HG02840 (cell line): ENCODE measurements around the gene TEX36.
"Not testable (repeated sequence)": the region's sequence is repeated elsewhere in the genome, so short reads cannot be mapped to it uniquely, and the experiment has no call there.

Experiments used
- ATAC-seq: cut with Tn5 transposase; IDR thresholded peaks from one replicate; pipeline ENCODE4 v1.9.1; 2021; ENCODE audit warnings: mild to moderate bottlenecking, moderate library complexity, moderate number of reproducible peaks; ENCODE audit not compliant: unreplicated experiment, low FRiP score

TEX36 gene

DNA sequence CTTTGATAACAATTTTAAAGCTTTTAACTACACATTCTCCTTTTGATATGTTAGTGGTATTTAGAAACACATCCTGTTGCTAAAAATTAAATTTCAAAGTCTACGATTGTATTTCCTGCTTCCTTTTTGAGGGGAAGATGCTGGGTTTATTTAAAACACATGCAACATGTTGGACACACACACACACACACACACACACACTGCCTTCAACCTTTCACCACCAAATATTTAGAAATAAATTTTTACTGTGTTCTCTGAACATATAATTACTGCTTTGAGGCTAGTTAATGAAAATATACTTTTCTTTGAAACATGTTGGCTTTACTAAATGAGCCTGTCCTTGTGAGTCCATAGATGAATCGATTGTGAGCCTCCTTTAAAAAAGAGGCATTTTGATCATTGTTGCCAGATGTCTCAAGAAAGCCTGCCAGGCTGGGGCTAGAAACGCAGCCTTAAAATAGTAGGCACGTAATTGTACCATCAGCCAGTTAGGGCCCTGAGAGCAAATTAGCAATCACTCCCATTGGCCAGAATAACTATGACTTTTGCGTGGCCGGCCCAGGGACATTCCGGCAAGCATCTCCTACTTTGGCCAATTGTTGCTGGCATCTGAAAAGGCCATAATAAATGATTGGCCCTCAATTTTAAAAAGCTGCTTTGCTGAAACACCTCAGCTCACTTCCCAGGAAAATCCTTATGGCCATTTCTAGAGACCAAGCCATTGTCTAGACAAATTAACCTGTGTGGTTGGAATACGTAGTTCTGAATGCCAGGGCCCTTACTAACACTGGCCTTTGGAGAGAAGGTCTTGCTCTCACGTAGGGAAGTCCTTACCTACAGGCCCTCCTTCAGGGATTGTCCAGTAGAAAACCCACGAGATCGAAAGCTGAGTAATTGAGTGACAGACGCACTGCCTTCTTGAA lies 9.9 kb upstream of the TEX36 start:
- ATAC-seq = no peak

- ATAC-seq = no peak
These were observed 9.2 kb upstream of the TEX36 start for GRCh38 chr10:125692196-125692595.

DNA sequence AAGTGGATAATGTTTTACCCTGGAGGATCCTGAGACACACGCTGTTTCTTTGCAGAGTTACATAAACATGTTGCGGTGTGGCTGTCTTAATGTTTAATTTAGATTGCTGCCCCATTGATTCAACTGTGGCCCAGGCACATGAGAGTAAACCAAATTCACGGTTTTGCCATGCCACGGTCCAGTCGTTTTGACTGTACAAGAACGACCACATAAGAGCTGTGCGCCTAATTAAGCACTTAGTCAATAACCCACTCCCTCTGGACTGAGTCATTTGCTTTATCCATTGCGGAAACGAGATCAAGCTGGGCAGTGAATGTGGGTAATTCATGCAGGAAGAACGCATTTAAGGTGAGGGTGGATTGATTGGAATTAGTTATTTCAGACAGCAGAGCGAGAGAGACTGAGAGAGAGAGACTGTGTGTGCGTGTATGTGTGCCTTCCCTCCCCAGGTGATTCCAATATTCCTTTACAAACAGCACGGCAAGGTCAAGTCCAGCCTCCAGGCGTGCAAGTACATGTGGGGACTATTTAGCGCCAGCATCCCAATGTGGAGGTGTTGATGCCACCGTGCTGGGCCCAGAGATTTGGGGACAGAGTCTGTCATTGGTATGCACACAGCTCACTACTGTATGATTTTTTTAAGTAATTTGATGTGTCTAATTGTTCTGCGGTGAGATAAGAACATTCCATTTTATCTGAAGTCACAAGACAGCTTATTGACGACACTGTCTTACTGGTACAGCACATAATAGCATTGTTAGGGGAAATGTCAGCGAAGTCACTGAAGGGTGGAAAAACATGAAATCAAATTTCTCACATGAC lies 8.4 kb upstream of the TEX36 start:
- ATAC-seq = no peak

- no peak for ATAC-seq
These were observed 7.1 kb upstream of the TEX36 start for GRCh38 chr10:125689955-125690569.

- no peak for ATAC-seq
These were observed 4.7 kb upstream of the TEX36 start for GRCh38 chr10:125687507-125688185.

DNA sequence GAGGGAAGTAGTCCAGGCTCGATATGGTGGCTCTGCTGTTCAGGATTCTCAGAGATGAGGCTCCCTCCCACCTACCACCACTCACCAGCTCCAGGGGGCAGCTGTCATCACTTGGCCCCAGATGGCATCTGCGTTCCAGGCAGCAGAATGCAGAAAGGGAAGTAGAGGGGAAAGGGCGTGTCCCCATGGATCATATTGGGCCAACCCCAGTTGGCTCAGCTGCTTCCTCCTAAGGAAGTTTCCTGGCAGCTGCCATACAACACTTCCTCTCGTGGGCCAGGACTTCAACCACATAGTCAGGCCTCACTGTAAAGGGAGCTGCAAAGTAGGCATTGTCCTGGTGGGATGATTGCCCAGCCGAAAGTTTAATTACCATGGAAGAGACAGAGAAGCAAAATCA lies 1.6 kb upstream of the TEX36 start:
- no peak for ATAC-seq

- ATAC-seq = no peak
These were observed 858 bp upstream of the TEX36 start for GRCh38 chr10:125683821-125684220.

DNA sequence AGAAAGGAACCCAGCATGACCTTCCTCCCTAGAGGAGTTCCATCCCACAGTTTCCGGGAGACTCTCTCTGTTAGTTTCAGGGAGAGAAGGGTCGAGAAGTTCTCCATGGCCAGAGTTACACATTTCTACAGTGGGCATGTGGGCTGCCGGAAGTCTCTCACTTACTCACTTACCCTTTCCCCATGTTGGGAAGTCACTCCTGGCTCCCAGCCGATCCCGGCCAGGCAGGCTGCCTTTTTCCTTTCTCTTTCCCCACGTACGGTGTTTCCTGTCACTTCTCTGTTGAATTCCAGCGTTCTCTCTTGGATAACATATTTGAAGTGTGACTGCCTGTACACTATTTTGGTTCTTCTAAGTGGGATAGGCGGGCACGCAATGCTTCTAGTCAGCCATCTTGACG lies 3.5 kb downstream of the TEX36 start:
- no peak for ATAC-seq

DNA sequence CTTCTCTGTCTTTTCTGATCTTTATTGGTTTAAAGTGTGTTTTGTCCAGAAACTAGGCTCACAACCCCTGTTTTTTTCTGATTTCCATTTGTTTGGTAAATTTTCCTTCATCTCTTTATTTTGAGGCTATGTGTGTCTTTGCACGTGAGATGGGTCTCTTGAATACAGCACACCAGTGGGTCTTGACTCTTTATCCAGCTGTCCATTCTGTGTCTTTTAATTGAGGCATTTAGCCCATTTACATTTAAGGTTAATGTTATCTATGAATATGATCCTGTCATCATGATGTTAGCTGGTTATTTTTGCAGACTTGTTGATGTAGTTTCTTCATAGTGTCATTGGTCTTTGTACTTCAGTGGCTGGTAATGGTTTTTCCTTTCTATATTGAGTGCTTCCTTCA lies 10.1 kb downstream of the TEX36 start:
- ATAC-seq = no peak

- no peak for ATAC-seq
These were observed 20.4 kb downstream of the TEX36 start for GRCh38 chr10:125662584-125662983.

GRCh38 chr10:125661941-125662515 lies 20.9 kb downstream of the TEX36 start:
- ATAC-seq = no peak

DNA sequence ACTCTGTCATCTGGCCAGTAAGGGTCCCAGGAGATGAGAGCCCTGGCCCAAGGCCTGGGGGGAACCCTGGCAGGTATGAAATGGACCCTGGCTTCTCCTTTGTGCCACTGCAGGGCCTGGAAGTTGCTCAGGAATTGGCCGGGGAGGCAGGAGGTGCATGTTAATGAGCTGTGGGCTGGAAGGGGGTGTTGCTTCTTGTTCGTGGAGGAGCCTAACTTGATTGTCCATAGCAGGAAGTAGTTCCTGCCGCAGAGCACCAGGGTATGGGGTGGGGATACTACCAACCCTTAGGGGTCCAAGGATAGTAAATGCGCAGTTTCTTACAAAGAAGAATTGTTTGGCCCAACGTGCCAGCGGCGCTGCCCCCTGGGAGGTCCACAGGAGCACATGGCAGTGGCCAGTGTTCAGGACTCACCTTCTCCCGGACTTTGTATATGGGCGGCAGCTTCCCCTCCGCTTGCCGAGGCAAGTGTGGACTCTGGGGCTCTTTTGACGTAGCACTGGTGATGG lies 21.5 kb downstream of the TEX36 start:
- ATAC-seq = no peak

DNA sequence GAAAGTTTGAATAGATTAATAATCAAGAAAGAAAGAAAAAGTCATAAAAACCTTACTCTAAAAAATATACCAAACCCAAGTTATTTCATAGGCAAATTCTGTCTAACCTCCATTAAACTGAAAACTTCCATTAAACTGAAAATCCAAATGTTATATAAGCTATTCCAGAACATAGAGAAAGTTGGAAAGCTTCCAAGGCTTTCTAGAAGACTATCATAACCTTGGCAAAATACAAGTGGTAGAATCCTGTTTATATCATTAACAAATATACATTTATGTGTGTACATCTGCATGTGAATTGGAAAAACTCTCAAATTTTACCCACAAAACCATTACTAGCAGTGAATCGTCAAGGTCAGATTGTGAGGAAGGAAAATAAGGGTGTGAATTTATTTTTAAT lies 23.9 kb downstream of the TEX36 start:
- no peak for ATAC-seq

DNA sequence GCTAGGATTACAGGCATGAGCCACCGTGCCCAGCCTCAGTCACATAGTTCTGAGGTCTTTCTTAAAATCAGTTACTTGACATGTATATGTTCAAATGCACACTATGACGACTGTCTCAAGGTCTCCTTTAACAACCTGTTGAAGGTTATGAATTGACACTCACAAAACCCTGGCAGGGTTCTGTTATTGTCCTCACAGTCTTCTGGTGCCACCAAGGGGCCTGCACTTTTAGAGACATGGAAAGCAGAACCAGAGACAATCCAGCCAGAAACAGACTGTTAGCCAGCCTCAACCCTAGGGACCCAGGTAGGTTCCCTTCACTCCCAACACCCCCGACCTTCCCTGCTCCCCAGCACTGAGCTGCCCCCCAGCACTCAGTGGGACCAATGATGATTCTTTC lies 26.4 kb downstream of the TEX36 start:
- no peak for ATAC-seq

- ATAC-seq = not testable (repeated sequence)
These were observed 29.9 kb downstream of the TEX36 start for GRCh38 chr10:125653113-125653512.

DNA sequence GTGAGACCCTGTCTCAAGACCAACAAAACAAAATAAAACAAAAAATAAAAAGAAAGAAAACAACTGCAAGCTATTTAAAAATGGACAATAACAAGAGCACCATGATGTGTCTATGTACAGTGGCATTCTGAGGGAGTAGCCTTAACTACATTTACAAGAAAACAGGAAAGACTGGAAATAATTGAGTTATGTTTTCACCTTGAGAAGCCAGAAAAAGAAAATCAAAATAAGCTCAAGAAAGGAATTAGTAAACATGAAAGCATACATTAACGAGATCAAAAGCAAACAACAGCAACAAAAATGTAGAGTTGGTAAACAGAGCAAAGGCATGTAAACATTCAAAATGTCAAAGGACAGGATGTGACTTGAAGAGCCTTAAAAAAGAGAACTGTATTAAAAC lies 36.7 kb downstream of the TEX36 start:
- ATAC-seq = no peak

DNA sequence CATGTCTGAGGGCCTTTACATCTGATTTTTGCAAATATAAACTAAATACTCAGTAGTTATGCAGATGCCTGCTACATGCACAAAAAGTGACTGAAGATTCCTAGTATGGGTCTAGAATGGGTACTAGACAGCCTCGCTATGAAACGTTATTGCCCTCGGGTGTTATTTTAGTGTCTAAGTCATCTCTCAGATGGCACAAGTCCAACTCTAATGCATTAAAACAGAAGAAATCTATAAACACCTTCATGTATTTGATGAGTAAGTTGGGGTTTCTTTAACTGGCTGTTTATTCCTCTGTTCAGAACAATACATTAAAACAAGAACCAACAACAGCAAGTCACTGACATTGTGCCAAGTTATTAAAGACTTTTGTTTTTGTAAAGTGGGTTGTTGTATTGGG lies 41.6 kb downstream of the TEX36 start:
- ATAC-seq = no peak

- ATAC-seq = no peak
These were observed 42.3 kb downstream of the TEX36 start for GRCh38 chr10:125640653-125641052.

DNA sequence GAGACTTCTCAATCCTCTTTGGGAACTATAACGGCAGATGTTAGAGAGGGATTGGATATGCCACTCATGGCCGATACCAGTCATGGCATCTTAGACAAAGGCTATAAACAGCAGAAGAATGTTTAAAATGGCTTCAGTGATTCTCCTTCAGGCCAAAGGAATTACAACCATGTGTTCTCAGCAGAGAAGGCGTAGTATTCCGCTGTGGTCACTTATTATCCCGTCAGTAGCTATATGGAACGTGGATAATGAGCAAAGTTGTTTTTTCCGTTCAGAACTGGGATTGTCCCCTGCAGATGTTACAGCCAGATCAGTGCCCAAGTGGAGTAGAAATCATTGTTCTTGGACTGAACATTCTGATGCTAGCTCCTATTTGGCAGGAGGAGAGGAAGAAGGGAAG lies 43.1 kb downstream of the TEX36 start:
- no peak for ATAC-seq

DNA sequence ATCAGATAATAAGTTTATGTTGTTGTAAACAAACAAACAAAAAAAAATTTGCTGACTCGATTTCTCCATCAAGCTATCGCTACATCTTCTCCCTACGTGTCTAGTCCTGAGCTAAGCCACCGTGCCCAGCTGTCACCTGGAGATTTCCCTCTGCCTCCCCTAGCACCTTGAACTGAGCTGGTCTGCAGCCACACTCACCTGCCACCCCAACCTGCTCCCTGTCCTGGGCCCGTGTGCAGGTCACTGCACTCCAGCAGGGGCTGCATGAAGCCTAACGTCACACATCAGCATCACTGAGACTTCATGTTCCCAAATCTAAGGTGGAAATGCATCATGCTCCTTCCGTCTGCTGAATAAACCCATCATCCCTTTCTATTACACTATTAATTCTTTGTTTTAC lies 44.4 kb downstream of the TEX36 start:
- no peak for ATAC-seq
